NT2/D1 (cell line): Measurements from ENCODE around the gene CPM.

ENCODE experiments used
- DNase-seq: peaks from one replicate; pipeline ENCODE4 v3.0.0-alpha.2; 2011; ENCODE audit warnings: low read depth, low spot score
- H3K27me3 ChIP-seq: 2 replicates; pipeline ENCODE4 v1.6.0; 2011; ENCODE audit warnings: mild to moderate bottlenecking; ENCODE audit not compliant: insufficient read length, insufficient read depth
- H3K36me3 ChIP-seq: 2 replicates; pipeline ENCODE4 v1.6.1; 2011; ENCODE audit warnings: mild to moderate bottlenecking, low read length, mixed read lengths; ENCODE audit not compliant: insufficient read depth, insufficient read length
- H3K4me1 ChIP-seq: 2 replicates; pipeline ENCODE4 v1.5.1; 2011; ENCODE audit not compliant: insufficient read depth, insufficient read length
- H3K4me3 ChIP-seq: 2 replicates; pipeline ENCODE4 v1.5.1; 2011; ENCODE audit warnings: low read depth; ENCODE audit not compliant: insufficient read length
- H3K9ac ChIP-seq: 2 replicates; pipeline ENCODE4 v1.6.0; 2011; ENCODE audit warnings: low read depth; ENCODE audit not compliant: insufficient read length
- H3K9me3 ChIP-seq: 2 replicates; pipeline ENCODE4 v1.5.1; 2011; ENCODE audit warnings: mild to moderate bottlenecking, low read length; ENCODE audit not compliant: insufficient read depth
- SUZ12 ChIP-seq: IDR thresholded peaks from 2 replicates; pipeline ENCODE4 v1.6.1; 2011; ENCODE audit not compliant: insufficient read length, insufficient read depth; ENCODE audit errors: extremely low read depth
- YY1 ChIP-seq: IDR thresholded peaks from 2 replicates; pipeline ENCODE4 v1.6.1; 2011; ENCODE audit not compliant: insufficient read length, insufficient read depth
- ZNF274 ChIP-seq: IDR thresholded peaks from 2 replicates; pipeline ENCODE4 v1.6.1; 2011; ENCODE audit warnings: mild to moderate bottlenecking, low read depth, low read length

The CPM gene

DNA sequence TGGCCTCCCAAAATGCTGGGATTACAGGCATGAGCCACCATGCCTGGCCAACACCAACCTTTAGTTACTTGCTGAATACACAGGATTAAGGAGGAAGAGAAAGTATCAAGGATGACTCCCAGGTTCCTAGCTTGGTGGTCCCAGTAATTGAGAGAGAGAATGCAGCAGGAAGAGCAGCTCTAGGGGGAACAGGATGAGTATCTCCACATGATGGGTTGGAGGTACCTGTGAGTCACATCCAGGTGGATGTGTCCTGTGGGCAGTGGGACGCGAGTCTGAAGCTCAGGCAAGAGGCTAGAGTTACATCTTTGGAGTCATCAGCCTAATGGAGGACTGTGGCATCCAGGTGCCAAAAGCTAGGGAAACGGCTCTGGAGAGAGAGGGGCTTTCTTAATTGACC is 77.9 kb downstream of the CPM start:
- H3K36me3 ChIP-seq = no peaks in the 10 kb centered on the region
- H3K9me3 ChIP-seq = no peaks in the 10 kb centered on the region
- H3K4me3 ChIP-seq = no peak overlapping the region
- TF ChIP-seq ZNF274 = no peak
- TF ChIP-seq YY1 = no peak
- TF ChIP-seq SUZ12 = no peak
- DNase-seq = no peak
- no peak overlapping the region for H3K9ac ChIP-seq
- no peaks in the 10 kb centered on the region for H3K4me1 ChIP-seq
- no peaks in the 10 kb centered on the region for H3K27me3 ChIP-seq

DNA sequence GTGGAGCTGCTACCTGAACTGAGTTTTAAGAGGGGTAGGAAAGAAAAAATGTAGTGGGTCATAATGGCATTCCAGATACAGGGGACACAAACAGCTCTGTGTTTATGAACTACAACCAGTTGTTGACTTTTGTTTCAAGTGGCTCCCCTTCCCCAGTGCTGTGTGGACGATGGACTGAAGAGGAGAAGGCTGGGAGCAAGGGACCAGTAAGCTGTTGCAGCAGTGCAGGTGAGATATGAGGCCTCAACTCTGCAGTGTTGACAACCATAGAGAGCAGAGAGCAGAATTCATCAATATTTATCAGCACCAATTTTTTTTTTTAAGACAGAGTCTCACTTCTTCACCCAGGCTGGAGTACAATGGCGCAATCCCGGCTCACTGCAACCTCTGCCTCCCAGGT is 78.4 kb downstream of the CPM start:
- no peaks in the 10 kb centered on the region for H3K4me1 ChIP-seq
- H3K9me3 ChIP-seq = no peaks in the 10 kb centered on the region
- H3K27me3 ChIP-seq = no peaks in the 10 kb centered on the region
- H3K36me3 ChIP-seq = no peaks in the 10 kb centered on the region
- H3K9ac ChIP-seq = no peak overlapping the region
- no peak overlapping the region for H3K4me3 ChIP-seq
- no peak for DNase-seq
- TF ChIP-seq YY1 (no peak), SUZ12 (no peak), ZNF274 (no peak)

DNA sequence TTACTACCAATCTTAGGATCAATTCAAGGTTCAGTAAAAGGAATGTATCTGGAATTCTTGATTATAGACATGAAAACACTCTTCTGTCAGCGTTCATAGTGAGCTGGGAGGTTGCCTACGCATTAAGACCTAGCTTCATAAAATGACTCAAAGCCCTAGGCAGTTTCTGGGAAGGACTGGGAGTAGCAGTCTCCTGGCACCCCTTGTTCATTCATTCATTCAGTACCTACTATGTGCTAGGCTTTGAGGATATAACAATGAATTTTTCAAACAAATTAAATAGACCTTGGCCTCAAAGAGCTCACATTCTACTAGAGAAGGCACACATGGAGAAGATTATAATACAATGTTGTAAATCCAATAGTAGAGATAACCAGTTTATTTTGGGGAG is 78.9 kb downstream of the CPM start:
- Histone ChIP-seq H3K27me3 (no peaks in the 10 kb centered on the region), H3K4me3 (no peak overlapping the region), H3K4me1 (no peaks in the 10 kb centered on the region), H3K36me3 (no peaks in the 10 kb centered on the region), H3K9ac (no peak overlapping the region), H3K9me3 (no peaks in the 10 kb centered on the region)
- no peak for TF ChIP-seq YY1
- no peak for TF ChIP-seq SUZ12
- no peak for TF ChIP-seq ZNF274
- no peak for DNase-seq

DNA sequence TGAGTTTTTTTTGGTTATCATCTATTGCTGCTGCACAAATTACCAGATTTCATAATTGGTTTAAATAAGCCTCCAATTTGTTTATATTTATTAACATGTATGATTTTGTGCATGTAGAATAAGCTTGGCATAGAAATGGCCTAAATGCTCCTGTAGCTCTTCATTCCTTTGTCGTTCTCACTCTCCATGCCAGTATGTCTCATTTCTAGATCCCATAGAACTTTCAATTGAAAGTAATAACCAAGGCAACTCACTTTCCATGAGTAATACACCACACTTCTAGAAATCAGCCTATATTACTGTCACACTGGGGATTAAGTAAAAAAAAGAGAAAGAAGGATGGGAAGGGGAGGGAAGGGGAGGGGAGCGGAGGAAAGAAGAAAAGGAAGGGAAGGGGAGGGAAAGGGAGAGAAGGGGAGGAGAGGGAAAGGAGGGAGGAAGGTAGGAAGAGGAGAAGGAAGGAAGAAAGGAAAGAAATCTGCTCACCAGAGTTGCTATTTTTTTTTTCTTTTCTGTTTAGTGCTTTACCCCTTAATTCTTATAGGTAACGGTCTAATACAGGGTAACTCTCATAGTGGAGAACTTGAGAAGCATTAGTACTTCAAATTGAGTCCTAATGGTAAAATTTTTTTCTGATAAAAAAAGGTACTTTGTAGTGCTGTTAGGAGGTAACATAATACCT is 79.4 kb downstream of the CPM start:
- H3K9ac ChIP-seq = no peak overlapping the region
- H3K27me3 ChIP-seq = no peaks in the 10 kb centered on the region
- H3K9me3 ChIP-seq = no peaks in the 10 kb centered on the region
- no peaks in the 10 kb centered on the region for H3K36me3 ChIP-seq
- DNase-seq = no peak
- H3K4me3 ChIP-seq = no peak overlapping the region
- TF ChIP-seq YY1 (no peak), ZNF274 (no peak), SUZ12 (no peak)
- no peaks in the 10 kb centered on the region for H3K4me1 ChIP-seq

DNA sequence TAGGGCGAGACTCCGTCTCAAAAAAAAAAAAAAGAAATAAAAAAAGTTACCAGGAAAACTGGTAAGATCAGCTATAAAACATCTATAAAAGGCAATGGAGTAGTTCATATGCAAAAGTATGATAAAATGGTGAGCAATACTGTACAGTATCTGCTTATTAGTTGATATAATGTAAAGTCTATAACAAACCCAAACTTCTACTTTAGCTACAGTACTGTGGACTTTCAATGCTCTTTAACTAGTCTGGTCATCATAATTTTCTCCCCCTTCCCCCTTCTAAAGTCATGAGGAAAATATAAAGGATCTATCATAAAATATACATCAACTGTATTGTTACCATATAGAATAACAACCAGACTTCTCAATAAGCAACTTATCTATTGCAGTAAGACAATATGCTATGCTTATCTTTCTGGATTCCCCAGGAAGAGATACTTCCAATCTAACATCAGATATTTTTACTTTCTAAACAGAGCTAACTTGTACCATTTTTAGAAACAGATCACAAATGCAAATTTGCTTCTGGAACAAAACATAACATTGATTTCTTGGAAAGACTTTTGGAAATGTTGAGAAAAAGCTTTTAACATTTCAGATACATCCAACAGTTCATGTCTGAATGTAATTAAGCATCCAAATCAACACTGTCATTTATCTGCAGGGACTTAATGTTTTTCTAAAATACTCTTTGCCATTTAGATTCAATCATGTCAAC is 81.2 kb downstream of the CPM start:
- H3K36me3 ChIP-seq = no peaks in the 10 kb centered on the region
- H3K9ac ChIP-seq = no peak overlapping the region
- no peak overlapping the region for H3K4me3 ChIP-seq
- TF ChIP-seq ZNF274 (no peak), YY1 (no peak), SUZ12 (no peak)
- no peaks in the 10 kb centered on the region for H3K4me1 ChIP-seq
- DNase-seq = no peak
- H3K9me3 ChIP-seq = no peaks in the 10 kb centered on the region
- no peaks in the 10 kb centered on the region for H3K27me3 ChIP-seq

DNA sequence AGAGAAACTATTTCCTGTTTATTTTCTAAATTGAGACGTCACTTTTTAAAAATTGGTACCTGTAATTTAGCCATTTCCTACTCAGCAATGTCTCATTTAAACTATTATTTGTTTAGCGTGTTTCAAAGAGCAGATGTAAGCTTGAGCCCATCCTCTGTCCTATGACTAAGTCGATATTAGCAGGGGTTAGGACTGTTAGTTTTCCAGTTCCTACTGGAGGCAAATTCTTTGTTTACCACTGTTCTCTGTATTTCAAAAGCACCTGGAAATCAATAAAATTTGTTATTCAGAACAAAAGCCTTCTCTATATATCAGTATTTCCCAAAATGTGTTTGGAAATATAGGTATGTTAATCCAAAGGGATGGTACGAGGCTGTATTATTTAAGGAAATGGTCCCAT is 82.6 kb downstream of the CPM start:
- Histone ChIP-seq H3K27me3 (no peaks in the 10 kb centered on the region), H3K4me1 (no peaks in the 10 kb centered on the region), H3K9ac (no peak overlapping the region), H3K4me3 (no peak overlapping the region), H3K36me3 (peaks cover 3% of the 10 kb centered on the region), H3K9me3 (no peaks in the 10 kb centered on the region)
- TF ChIP-seq SUZ12 (no peak), ZNF274 (no peak), YY1 (no peak)
- no peak for DNase-seq

DNA sequence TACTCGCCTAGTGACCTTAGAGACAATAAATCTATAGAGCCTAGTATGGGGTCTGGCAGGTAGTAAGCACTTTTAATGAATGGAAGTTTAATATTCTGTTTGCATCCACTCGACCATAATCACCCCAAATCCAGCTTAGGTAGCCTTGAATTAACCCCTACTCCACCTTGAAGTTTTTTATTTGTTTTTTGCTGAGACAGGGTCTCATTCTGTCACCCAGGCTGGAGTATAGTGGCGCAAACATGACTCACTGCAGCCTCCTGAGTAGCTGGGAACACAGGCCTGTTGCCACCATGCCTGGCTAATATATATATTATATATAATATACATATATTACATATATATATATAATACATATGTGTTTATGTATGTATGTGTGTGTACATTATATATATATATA is 86.2 kb downstream of the CPM start:
- Histone ChIP-seq H3K9me3 (no peaks in the 10 kb centered on the region), H3K36me3 (peaks cover 32% of the 10 kb centered on the region), H3K9ac (no peak overlapping the region), H3K27me3 (no peaks in the 10 kb centered on the region), H3K4me3 (no peak overlapping the region), H3K4me1 (no peaks in the 10 kb centered on the region)
- no peak for DNase-seq
- no peak for TF ChIP-seq ZNF274
- TF ChIP-seq SUZ12 = no peak
- TF ChIP-seq YY1 = no peak
